T-helper 2 cell treated with Interferon-gamma antibody and Interleukin-4, amounts not matched to agents 100 ng/mL and 5 ng/mL, for 36 hours (primary cell): Measurements from ENCODE around the gene NFATC3. TPM values are rescaled to one million over a fixed set of nuclear protein-coding genes. Genes with fewer than 3 reads are reported as not detected.
"Not testable (repeated sequence)": the region's sequence is repeated elsewhere in the genome, so short reads cannot be mapped to it uniquely, and the experiment has no call there.

Source experiments
- intact Hi-C: fragments of 100-400 bp; cut with micrococcal nuclease; formaldehyde crosslinking; loops from one replicate; pipeline ENCODE4 v1.15.1; 2023
- total RNA-seq: library from RNA; stranded (reverse); gene quantifications from 2 replicates; pipeline ENCODE4 v1.2.3, GENCODE V29; 2022

The NFATC3 gene
- total RNA-seq, 1 donor from 2014 or later, result 205 TPM

- intact Hi-C loops, result loop anchor here (2.0 kb wide), 1 partner anchor 21 kb away; no protein-coding TSS in a partner anchor
Observed at GRCh38 chr16:68115851-68116250, 30.7 kb downstream of the NFATC3 start.

GRCh38 chr16:68116256-68116867 lies 31.2 kb downstream of the NFATC3 start:
- intact Hi-C loops, result loop anchor here (2.0 kb wide), 1 partner anchor 22 kb away; no protein-coding TSS in a partner anchor

- intact Hi-C loops, result loop anchor here (2.0 kb wide), 1 partner anchor 23 kb away; no protein-coding TSS in a partner anchor
Observed at GRCh38 chr16:68117884-68118283, 32.7 kb downstream of the NFATC3 start.

- intact Hi-C loops, result not testable (repeated sequence)
Observed at GRCh38 chr16:68118954-68119353, 33.8 kb downstream of the NFATC3 start.

GRCh38 chr16:68120496-68120895 lies 35.3 kb downstream of the NFATC3 start:
- intact Hi-C loops, result not testable (repeated sequence)

- intact Hi-C loops, result no loop called here
Observed at GRCh38 chr16:68126395-68126794, 41.2 kb downstream of the NFATC3 start.

GRCh38 chr16:68128577-68129305 lies 43.6 kb downstream of the NFATC3 start:
- intact Hi-C loops, result no loop called here

GRCh38 chr16:68130520-68130919 lies 45.4 kb downstream of the NFATC3 start:
- intact Hi-C loops, result loop anchor here (5.0 kb wide), 1 partner anchor 43 kb away; the partner anchor contains the start of gene NFATC3

- intact Hi-C loops, result loop anchor here (5.0 kb wide), 1 partner anchor 45 kb away; the partner anchor contains the start of gene NFATC3
Observed at GRCh38 chr16:68131813-68132706, 46.9 kb downstream of the NFATC3 start.

- intact Hi-C loops, result loop anchor here (5.0 kb wide), 1 partner anchor 46 kb away; the partner anchor contains the start of gene NFATC3
Observed at GRCh38 chr16:68133000-68133399, 47.8 kb downstream of the NFATC3 start.

- intact Hi-C loops, result loop anchor here (5.0 kb wide), 1 partner anchor 47 kb away; the partner anchor contains the start of gene NFATC3
Observed at GRCh38 chr16:68134644-68135043, 49.5 kb downstream of the NFATC3 start.

- intact Hi-C loops, result no loop called here
Observed at GRCh38 chr16:68136515-68136914, 51.3 kb downstream of the NFATC3 start.

- intact Hi-C loops, result no loop called here
Observed at GRCh38 chr16:68144008-68144407, 58.8 kb downstream of the NFATC3 start.

- intact Hi-C loops, result no loop called here
Observed at GRCh38 chr16:68146585-68146984, 61.4 kb downstream of the NFATC3 start.

GRCh38 chr16:68147444-68147843 lies 62.3 kb downstream of the NFATC3 start:
- intact Hi-C loops, result no loop called here

- intact Hi-C loops, result no loop called here
Observed at GRCh38 chr16:68149596-68149995, 64.4 kb downstream of the NFATC3 start.

GRCh38 chr16:68155425-68155824 lies 70.3 kb downstream of the NFATC3 start:
- intact Hi-C loops, result no loop called here

GRCh38 chr16:68162413-68162812 lies 77.2 kb downstream of the NFATC3 start:
- intact Hi-C loops, result no loop called here

GRCh38 chr16:68163275-68163674 lies 78.1 kb downstream of the NFATC3 start:
- intact Hi-C loops, result not testable (repeated sequence)

- intact Hi-C loops, result no loop called here
Observed at GRCh38 chr16:68166264-68166663, 81.1 kb downstream of the NFATC3 start.

GRCh38 chr16:68179196-68179795 lies 94.1 kb downstream of the NFATC3 start:
- intact Hi-C loops, result no loop called here
